Adrenal gland (tissue), 5 donors: Measurements from ENCODE around the gene LRRC36.

Experiments used
- POLR2A ChIP-seq, 2 donors: fragments of 450-650 bp; IDR thresholded peaks; one replicate each; pipeline ENCODE4 v1.6.1; 2017; ENCODE audit warnings: antibody characterized with exemption in 2 of 2, mild to moderate bottlenecking in 2 of 2, moderate library complexity in 1 of 2
- TF ChIP-seq, protein P1 (sequence below), 6 experiments: fragments of 450-650 bp in 4 of 6; fragments of 200-600 bp in 2 of 6; sonication (generic) in 1 of 6; IDR thresholded peaks; 1 replicate in 5 of 6; 2 replicates in 1 of 6; pipeline versions ENCODE4 v1.5.1 to v1.8.0; 2016 to 2021; ENCODE audit warnings: antibody characterized with exemption in 6 of 6, mild to moderate bottlenecking in 2 of 6, moderate library complexity in 1 of 6
- donor health status: DM: no; HTN: no; CAD: no.

DNA sequence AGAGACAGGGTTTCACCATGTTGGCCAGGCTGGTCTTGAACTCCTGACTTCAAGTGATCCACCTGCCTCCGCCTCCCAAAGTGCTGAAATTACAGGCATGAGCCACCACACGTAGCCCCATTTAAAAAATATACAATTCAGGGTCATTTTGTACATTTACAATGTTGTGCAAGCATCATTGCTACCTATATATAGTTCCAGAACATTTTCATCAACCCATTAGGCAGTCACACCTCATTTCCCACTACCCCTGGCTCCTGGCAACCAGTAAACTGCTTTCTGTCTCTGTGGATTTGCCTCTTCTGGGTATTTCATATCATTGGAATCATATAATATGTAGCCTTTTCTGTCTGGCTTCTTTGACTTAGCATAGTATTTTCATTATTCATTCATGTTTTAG lies 6.7 kb downstream of the LRRC36 start:
- TF ChIP-seq, protein P1, sequence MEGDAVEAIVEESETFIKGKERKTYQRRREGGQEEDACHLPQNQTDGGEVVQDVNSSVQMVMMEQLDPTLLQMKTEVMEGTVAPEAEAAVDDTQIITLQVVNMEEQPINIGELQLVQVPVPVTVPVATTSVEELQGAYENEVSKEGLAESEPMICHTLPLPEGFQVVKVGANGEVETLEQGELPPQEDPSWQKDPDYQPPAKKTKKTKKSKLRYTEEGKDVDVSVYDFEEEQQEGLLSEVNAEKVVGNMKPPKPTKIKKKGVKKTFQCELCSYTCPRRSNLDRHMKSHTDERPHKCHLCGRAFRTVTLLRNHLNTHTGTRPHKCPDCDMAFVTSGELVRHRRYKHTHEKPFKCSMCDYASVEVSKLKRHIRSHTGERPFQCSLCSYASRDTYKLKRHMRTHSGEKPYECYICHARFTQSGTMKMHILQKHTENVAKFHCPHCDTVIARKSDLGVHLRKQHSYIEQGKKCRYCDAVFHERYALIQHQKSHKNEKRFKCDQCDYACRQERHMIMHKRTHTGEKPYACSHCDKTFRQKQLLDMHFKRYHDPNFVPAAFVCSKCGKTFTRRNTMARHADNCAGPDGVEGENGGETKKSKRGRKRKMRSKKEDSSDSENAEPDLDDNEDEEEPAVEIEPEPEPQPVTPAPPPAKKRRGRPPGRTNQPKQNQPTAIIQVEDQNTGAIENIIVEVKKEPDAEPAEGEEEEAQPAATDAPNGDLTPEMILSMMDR (IDR thresholded peaks at IDR 0.05), result no peak
- TF ChIP-seq POLR2A (IDR thresholded peaks at IDR 0.05), result no peak
